Measurements from ENCODE around the gene FNIP1.

- no peak for TF ChIP-seq EGR1 (IDR thresholded peaks at IDR 0.05)
- TF ChIP-seq REST (IDR thresholded peaks at IDR 0.05; ENCODE audit: low read depth) = no peak
- no peak for TF ChIP-seq EP300 (IDR thresholded peaks at IDR 0.05; ENCODE audit: borderline replicate concordance)
- no peak for TF ChIP-seq FOXM1 (IDR thresholded peaks at IDR 0.05; ENCODE audit: borderline replicate concordance, low read depth)
- no peak for TF ChIP-seq CREB1 (IDR thresholded peaks at IDR 0.05; ENCODE audit: low read depth)
- TF ChIP-seq MAX (IDR thresholded peaks at IDR 0.05) = no peak
Measured at GRCh38 chr5:131607418-131607817, 189.4 kb downstream of the FNIP1 start.
